ENCODE data around the gene FEZF2.

FEZF2 gene

GRCh38 chr3:62378311-62378789 is 5.0 kb upstream of the FEZF2 start:
- Histone ChIP-seq H3F3A (ENCODE audit: insufficient read depth, low read length) (no peaks in the 10 kb centered on the region), H3K4me2 (ENCODE audit: low read length) (no peak overlapping the region), H3K79me2 (ENCODE audit: insufficient read depth, low read length) (no peaks in the 10 kb centered on the region), H3K27ac (ENCODE audit: low read depth, low read length, poor library complexity, severe bottlenecking) (no peak overlapping the region), H3K27me3 (ENCODE audit: insufficient read depth, low read length) (no peaks in the 10 kb centered on the region), H3K9me2 (ENCODE audit: low read depth, low read length) (no peaks in the 10 kb centered on the region), H3K9me3 (ENCODE audit: low read length) (no peaks in the 10 kb centered on the region), H2AFZ (ENCODE audit: low read length) (no peak overlapping the region), H3K4me1 (ENCODE audit: insufficient read depth, low read length, severe bottlenecking) (no peaks in the 10 kb centered on the region), H3K9ac (ENCODE audit: low read length) (no peak overlapping the region), H4K20me1 (ENCODE audit: insufficient read depth, low read length) (no peaks in the 10 kb centered on the region), H3K4me3 (ENCODE audit: low read depth, low read length, poor library complexity, severe bottlenecking) (no peak overlapping the region), H3K36me3 (ENCODE audit: insufficient read depth, low read length) (no peaks in the 10 kb centered on the region)
- TF ChIP-seq CTCF (IDR thresholded peaks at IDR 0.05; ENCODE audit: low read length), result no peak
- TF ChIP-seq EZH2 (IDR thresholded peaks at IDR 0.05; ENCODE audit: borderline replicate concordance, low read length), result no peak

- TF ChIP-seq EZH2 (IDR thresholded peaks at IDR 0.05; ENCODE audit: borderline replicate concordance, low read length) (no peak), CTCF (IDR thresholded peaks at IDR 0.05; ENCODE audit: low read length) (no peak)
- H3K79me2 ChIP-seq (ENCODE audit: insufficient read depth, low read length), result no peaks in the 10 kb centered on the region
- H3K27me3 ChIP-seq (ENCODE audit: insufficient read depth, low read length), result no peaks in the 10 kb centered on the region
- H4K20me1 ChIP-seq (ENCODE audit: insufficient read depth, low read length), result no peaks in the 10 kb centered on the region
- no peak overlapping the region for H3K4me3 ChIP-seq (ENCODE audit: low read depth, low read length, poor library complexity, severe bottlenecking)
- H3K27ac ChIP-seq (ENCODE audit: low read depth, low read length, poor library complexity, severe bottlenecking), result no peak overlapping the region
- no peak overlapping the region for H3K9ac ChIP-seq (ENCODE audit: low read length)
- no peaks in the 10 kb centered on the region for H3K36me3 ChIP-seq (ENCODE audit: insufficient read depth, low read length)
- no peaks in the 10 kb centered on the region for H3K9me3 ChIP-seq (ENCODE audit: low read length)
- H2AFZ ChIP-seq (ENCODE audit: low read length), result no peak overlapping the region
- no peak overlapping the region for H3K4me2 ChIP-seq (ENCODE audit: low read length)
- H3K4me1 ChIP-seq (ENCODE audit: insufficient read depth, low read length, severe bottlenecking), result no peaks in the 10 kb centered on the region
- H3F3A ChIP-seq (ENCODE audit: insufficient read depth, low read length), result no peaks in the 10 kb centered on the region
- no peaks in the 10 kb centered on the region for H3K9me2 ChIP-seq (ENCODE audit: low read depth, low read length)
Observed at GRCh38 chr3:62376906-62377877, 3.8 kb upstream of the FEZF2 start.

GRCh38 chr3:62376454-62376720 is 3.0 kb upstream of the FEZF2 start:
- TF ChIP-seq CTCF (IDR thresholded peaks at IDR 0.05; ENCODE audit: low read length) (no peak), EZH2 (IDR thresholded peaks at IDR 0.05; ENCODE audit: borderline replicate concordance, low read length) (no peak)
- Histone ChIP-seq H3F3A (ENCODE audit: insufficient read depth, low read length) (no peaks in the 10 kb centered on the region), H3K27ac (ENCODE audit: low read depth, low read length, poor library complexity, severe bottlenecking) (no peak overlapping the region), H3K9ac (ENCODE audit: low read length) (no peak overlapping the region), H3K79me2 (ENCODE audit: insufficient read depth, low read length) (no peaks in the 10 kb centered on the region), H3K4me2 (ENCODE audit: low read length) (no peak overlapping the region), H4K20me1 (ENCODE audit: insufficient read depth, low read length) (no peaks in the 10 kb centered on the region), H2AFZ (ENCODE audit: low read length) (no peak overlapping the region), H3K4me1 (ENCODE audit: insufficient read depth, low read length, severe bottlenecking) (no peaks in the 10 kb centered on the region), H3K9me3 (ENCODE audit: low read length) (no peaks in the 10 kb centered on the region), H3K27me3 (ENCODE audit: insufficient read depth, low read length) (no peaks in the 10 kb centered on the region), H3K9me2 (ENCODE audit: low read depth, low read length) (no peaks in the 10 kb centered on the region), H3K4me3 (ENCODE audit: low read depth, low read length, poor library complexity, severe bottlenecking) (no peak overlapping the region), H3K36me3 (ENCODE audit: insufficient read depth, low read length) (no peaks in the 10 kb centered on the region)

Measured in OCI-LY1 (cell line).